Panc1 (cell line): Measurements from ENCODE around the gene FCHSD2. TPM values are rescaled to one million over a fixed set of nuclear protein-coding genes. Genes with fewer than 3 reads are reported as not detected.
A peak's percentile ranks its signal among the peaks of the same experiment; 100 is the strongest.

ENCODE experiments used
- ATAC-seq: fragments of 200-7000 bp; cut with Tn5 transposase; 2 replicates; pipeline ENCODE4 v1.9.1; 2020; ENCODE audit warnings: mild to moderate bottlenecking, moderate library complexity
- BruUV-seq: library from RNA; stranded (reverse); fragments of 400-500 nt; replicated peaks from 2 replicates; lab custom pipeline; 2021; lab: Mats Ljungman, UMichigan
- CTCF ChIA-PET: fragments of 300-600 bp; sonication (Branson Sonifier 250); formaldehyde crosslinking; loops from one replicate; lab custom pipeline; 2022; ENCODE audit warnings: antibody characterized with exemption; lab: Charles Lee
- POLR2A ChIA-PET: fragments of 300-600 bp; sonication (Branson Sonifier 250); formaldehyde crosslinking; loops from one replicate; lab custom pipeline; 2022; ENCODE audit warnings: antibody characterized with exemption; lab: Charles Lee
- DNase-seq: peaks from one replicate; pipeline ENCODE4 v3.0.0-alpha.2; 2010; ENCODE audit warnings: low read depth, low spot score
- H3K27ac ChIP-seq: 2 replicates; pipeline ENCODE4 v1.5.1; 2011; ENCODE audit warnings: mild to moderate bottlenecking, low read length, inconsistent platforms
- H3K27me3 ChIP-seq: fragments of 200-500 bp; sonication (Bioruptor generic); 2 replicates; pipeline ENCODE4 v1.6.0; 2014; ENCODE audit warnings: low read length, inconsistent platforms; ENCODE audit not compliant: control insufficient read depth, insufficient read depth
- H3K36me3 ChIP-seq: fragments of 200-500 bp; sonication (Bioruptor generic); 2 replicates; pipeline ENCODE4 v1.5.1; 2014; ENCODE audit warnings: inconsistent platforms, mild to moderate bottlenecking, low read length, moderate library complexity; ENCODE audit not compliant: control insufficient read depth, insufficient read depth
- H3K4me1 ChIP-seq: 2 replicates; pipeline ENCODE4 v1.5.1; 2011; ENCODE audit warnings: inconsistent platforms, mild to moderate bottlenecking, low read length, moderate library complexity; ENCODE audit not compliant: control insufficient read depth, insufficient read depth
- H3K4me3 ChIP-seq, 2 experiments: 2 replicates each; pipeline ENCODE4 v1.5.1; 2011 to 2012; ENCODE audit warnings: low read depth in 2 of 2, low read length in 2 of 2, mild to moderate bottlenecking in 2 of 2, inconsistent platforms in 1 of 2, moderate library complexity in 1 of 2
- H3K9me3 ChIP-seq: fragments of 200-500 bp; sonication (Bioruptor generic); 2 replicates; pipeline ENCODE4 v1.5.1; 2014; ENCODE audit warnings: low read depth, mild to moderate bottlenecking, inconsistent platforms, low read length, moderate library complexity; ENCODE audit not compliant: control insufficient read depth, insufficient read depth
- POLR2AphosphoS5 ChIP-seq: IDR thresholded peaks from 2 replicates; pipeline ENCODE4 v1.6.1; 2012; ENCODE audit warnings: mild to moderate bottlenecking, low read depth, low read length, moderate library complexity
- SIN3A ChIP-seq: IDR thresholded peaks from 2 replicates; pipeline ENCODE4 v1.6.1; 2012; ENCODE audit warnings: low read depth, mild to moderate bottlenecking, low read length, moderate library complexity, borderline replicate concordance; ENCODE audit not compliant: insufficient read depth
- TCF7L2 ChIP-seq: IDR thresholded peaks from 2 replicates; pipeline ENCODE4 v1.6.1; 2011; ENCODE audit warnings: mild to moderate bottlenecking, low read depth, low read length, inconsistent platforms
- in situ Hi-C: cut with HindIII; loops from 2 replicates; pipeline ENCODE4 v1.10.0; 2016; ENCODE audit warnings: low sequenced_read_pairs, low pct_unique_long_range_greater_than_20kb
- intact Hi-C: fragments of 100-400 bp; cut with micrococcal nuclease; formaldehyde crosslinking; loops from one replicate; pipeline ENCODE4 v1.10.0; 2022; ENCODE audit not compliant: unreplicated experiment
- total RNA-seq: library from RNA; stranded (reverse); gene quantifications from one replicate; pipeline ENCODE4 v1.2.1, GENCODE V29; 2021; ENCODE audit not compliant: unreplicated experiment
- TF ChIP-seq, protein P1 (sequence below): fragments of 450-650 bp; IDR thresholded peaks from 2 replicates; pipeline ENCODE4 v1.5.1; 2017; ENCODE audit warnings: mild to moderate bottlenecking
- TF ChIP-seq, protein P2 (sequence below), 2 experiments: IDR thresholded peaks; 2 replicates each; pipeline ENCODE4 v1.6.1; 2011 to 2012; ENCODE audit warnings: low read depth in 2 of 2, control low read depth in 1 of 2, low read length in 1 of 2, mild to moderate bottlenecking in 1 of 2, moderate library complexity in 1 of 2; ENCODE audit not compliant: insufficient read depth in 1 of 2

FCHSD2 gene
- total RNA-seq, 1 experiment from 2014 or later, result 31.8 TPM

DNA sequence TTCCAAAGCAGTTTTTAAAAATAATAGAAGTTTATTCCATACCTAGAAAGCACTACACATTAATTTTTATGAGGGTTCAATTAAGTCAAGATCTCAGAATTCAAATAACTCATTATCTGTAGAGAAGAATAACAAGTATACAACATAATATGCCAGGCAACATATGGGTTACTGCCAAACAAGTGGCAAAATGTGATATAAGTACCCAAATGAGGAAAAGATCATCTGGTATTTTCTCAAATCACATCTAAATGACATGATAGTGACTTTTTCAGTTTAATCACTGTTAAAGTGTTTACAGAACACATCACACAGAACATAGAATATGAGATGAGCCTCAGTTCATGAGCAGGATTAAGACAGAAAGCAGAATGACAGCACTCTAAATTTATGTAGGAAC, 123.3 kb downstream of the FCHSD2 start:
- Histone ChIP-seq H3K36me3 (no peaks in the 10 kb centered on the region), H3K4me1 (no peaks in the 10 kb centered on the region), H3K27me3 (no peaks in the 10 kb centered on the region), H3K27ac (no peak overlapping the region), H3K4me3 (no peak overlapping the region), H3K9me3 (no peaks in the 10 kb centered on the region)
- DNase-seq (no peak), ATAC-seq (no peak)
- BruUV-seq, result TSS peak; percentile 7
- CTCF ChIA-PET, result no interaction called here
- intact Hi-C loops (no loop called here), in situ Hi-C loops (no loop called here)
- TF ChIP-seq, protein P1, sequence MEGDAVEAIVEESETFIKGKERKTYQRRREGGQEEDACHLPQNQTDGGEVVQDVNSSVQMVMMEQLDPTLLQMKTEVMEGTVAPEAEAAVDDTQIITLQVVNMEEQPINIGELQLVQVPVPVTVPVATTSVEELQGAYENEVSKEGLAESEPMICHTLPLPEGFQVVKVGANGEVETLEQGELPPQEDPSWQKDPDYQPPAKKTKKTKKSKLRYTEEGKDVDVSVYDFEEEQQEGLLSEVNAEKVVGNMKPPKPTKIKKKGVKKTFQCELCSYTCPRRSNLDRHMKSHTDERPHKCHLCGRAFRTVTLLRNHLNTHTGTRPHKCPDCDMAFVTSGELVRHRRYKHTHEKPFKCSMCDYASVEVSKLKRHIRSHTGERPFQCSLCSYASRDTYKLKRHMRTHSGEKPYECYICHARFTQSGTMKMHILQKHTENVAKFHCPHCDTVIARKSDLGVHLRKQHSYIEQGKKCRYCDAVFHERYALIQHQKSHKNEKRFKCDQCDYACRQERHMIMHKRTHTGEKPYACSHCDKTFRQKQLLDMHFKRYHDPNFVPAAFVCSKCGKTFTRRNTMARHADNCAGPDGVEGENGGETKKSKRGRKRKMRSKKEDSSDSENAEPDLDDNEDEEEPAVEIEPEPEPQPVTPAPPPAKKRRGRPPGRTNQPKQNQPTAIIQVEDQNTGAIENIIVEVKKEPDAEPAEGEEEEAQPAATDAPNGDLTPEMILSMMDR, result no peak
- TF ChIP-seq, protein P2, sequence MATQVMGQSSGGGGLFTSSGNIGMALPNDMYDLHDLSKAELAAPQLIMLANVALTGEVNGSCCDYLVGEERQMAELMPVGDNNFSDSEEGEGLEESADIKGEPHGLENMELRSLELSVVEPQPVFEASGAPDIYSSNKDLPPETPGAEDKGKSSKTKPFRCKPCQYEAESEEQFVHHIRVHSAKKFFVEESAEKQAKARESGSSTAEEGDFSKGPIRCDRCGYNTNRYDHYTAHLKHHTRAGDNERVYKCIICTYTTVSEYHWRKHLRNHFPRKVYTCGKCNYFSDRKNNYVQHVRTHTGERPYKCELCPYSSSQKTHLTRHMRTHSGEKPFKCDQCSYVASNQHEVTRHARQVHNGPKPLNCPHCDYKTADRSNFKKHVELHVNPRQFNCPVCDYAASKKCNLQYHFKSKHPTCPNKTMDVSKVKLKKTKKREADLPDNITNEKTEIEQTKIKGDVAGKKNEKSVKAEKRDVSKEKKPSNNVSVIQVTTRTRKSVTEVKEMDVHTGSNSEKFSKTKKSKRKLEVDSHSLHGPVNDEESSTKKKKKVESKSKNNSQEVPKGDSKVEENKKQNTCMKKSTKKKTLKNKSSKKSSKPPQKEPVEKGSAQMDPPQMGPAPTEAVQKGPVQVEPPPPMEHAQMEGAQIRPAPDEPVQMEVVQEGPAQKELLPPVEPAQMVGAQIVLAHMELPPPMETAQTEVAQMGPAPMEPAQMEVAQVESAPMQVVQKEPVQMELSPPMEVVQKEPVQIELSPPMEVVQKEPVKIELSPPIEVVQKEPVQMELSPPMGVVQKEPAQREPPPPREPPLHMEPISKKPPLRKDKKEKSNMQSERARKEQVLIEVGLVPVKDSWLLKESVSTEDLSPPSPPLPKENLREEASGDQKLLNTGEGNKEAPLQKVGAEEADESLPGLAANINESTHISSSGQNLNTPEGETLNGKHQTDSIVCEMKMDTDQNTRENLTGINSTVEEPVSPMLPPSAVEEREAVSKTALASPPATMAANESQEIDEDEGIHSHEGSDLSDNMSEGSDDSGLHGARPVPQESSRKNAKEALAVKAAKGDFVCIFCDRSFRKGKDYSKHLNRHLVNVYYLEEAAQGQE (IDR thresholded peaks at IDR 0.05; ENCODE audit: insufficient read depth in 1 of 2, low read depth in 2 of 2, low read length in 1 of 2), result no peak
- TF ChIP-seq POLR2AphosphoS5, result no peak
- TF ChIP-seq SIN3A, result no peak
- TF ChIP-seq TCF7L2, result no peak
- POLR2A ChIA-PET, result no interaction called here

DNA sequence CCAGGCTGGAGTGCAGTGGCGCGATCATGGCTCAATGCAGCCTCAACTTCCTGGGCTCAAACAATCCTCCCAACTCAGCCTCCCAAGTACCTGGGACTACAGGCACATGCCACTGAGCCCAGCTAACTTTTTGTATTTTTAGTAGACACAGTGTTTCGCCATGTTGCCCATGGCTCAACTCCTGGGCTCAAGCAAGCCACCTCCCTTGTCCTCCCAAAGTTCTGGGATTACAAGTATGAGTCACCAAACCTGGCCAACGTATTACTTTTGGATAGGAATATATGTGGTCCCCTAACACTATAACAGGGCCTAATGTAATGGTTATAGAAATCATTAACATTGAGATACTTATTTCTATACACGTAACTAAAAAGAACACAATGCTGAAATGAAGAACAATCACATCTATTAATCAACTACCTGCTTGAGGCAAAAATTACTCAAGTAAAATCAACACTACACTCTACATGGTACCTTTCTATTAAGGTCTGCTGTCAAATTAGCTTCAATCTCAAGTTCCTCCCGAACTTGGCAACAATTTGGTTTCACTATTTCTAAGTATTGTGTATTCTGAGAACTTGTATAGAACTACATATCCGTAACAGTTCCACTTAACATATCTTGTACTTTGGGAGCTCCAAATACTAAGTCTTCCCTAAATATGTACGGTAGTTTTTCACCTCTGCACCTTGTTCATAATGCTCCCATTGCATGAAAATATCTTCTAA, 124.9 kb downstream of the FCHSD2 start:
- ChIA-PET POLR2A (interaction anchor here (0.5 to 0.8 kb wide), 3 partner anchors 34 to 312 kb away, joined by 3 to 9 read pairs (median 6); no protein-coding TSS in a partner anchor), CTCF (no interaction called here)
- no TSS peak for BruUV-seq
- Histone ChIP-seq H3K9me3 (no peaks in the 10 kb centered on the region), H3K4me1 (no peaks in the 10 kb centered on the region), H3K27ac (no peak overlapping the region), H3K36me3 (no peaks in the 10 kb centered on the region), H3K27me3 (no peaks in the 10 kb centered on the region), H3K4me3 (no peak overlapping the region)
- DNase-seq (no peak), ATAC-seq (no peak)
- TF ChIP-seq, protein P1, result no peak
- TF ChIP-seq POLR2AphosphoS5 (no peak), TCF7L2 (no peak)
- in situ Hi-C loops, result no loop called here
- intact Hi-C loops, result no loop called here
